Measurements from ENCODE around the gene EPHA3. TPM values are rescaled to one million over a fixed set of nuclear protein-coding genes. Genes with fewer than 3 reads are reported as not detected.

The EPHA3 gene
- total and polyA plus RNA-seq, 9 donors, result 1.0 to 6.9 (median 2.9) TPM

DNA sequence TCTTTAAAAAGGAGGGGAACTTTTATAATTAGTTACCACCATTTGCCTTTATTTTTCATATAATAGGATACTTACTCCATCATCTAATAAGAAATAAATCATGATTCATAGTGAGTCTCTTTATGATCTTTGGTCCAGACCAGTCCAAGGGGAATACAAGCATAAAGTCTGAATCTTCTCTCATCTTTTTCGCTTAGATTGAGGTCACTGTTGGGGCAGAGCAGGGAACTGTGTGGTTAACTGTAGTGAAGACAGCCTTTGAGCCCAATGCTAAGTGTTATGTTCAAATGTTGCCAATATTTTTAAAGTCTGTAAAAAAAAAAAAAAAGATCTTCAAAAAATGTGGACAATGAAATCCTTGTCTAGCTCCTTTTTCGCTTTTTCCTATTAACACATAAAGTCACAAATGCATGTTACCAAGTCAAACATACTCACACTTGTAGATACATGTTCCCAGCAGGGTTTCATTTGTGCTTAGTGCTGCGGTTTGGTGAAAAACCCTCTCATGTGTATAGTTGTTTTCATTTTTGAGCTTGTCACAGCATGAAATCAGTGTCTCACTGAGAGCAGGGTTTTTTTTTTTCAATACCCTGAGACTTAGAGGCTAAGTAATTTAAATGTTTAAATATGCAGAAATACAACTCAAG, 72.1 kb downstream of the EPHA3 start:
- TF ChIP-seq POLR2A (IDR thresholded peaks at IDR 0.05), result no peak
- TF ChIP-seq CTCF (IDR thresholded peaks at IDR 0.05), result no peak
- TF ChIP-seq EP300 (IDR thresholded peaks at IDR 0.05), result no peak
- H3K9me3 ChIP-seq, result no peaks in the 10 kb centered on the region
- no peak overlapping the region for H3K4me3 ChIP-seq
- no peak overlapping the region for H3K27ac ChIP-seq
- no peak for DNase-seq
- H3K27me3 ChIP-seq, result no peaks in the 10 kb centered on the region
- no peaks in the 10 kb centered on the region for H3K4me1 ChIP-seq (ENCODE audit: insufficient read depth)
- 73 to 78% (median 75%) methylated on average over 3 of the region's 3 CpGs for WGBS, 3 donors
- no peaks in the 10 kb centered on the region for H3K36me3 ChIP-seq
- intact Hi-C loops (cut with DNase I), result no loop called here

GRCh38 chr3:89180334-89180733, 72.9 kb downstream of the EPHA3 start:
- no peak overlapping the region for H3K27ac ChIP-seq
- no peaks in the 10 kb centered on the region for H3K36me3 ChIP-seq
- H3K4me1 ChIP-seq (ENCODE audit: insufficient read depth), result no peaks in the 10 kb centered on the region
- H3K4me3 ChIP-seq, result no peak overlapping the region
- H3K9me3 ChIP-seq, result no peaks in the 10 kb centered on the region
- no peaks in the 10 kb centered on the region for H3K27me3 ChIP-seq
- DNase-seq, result no peak
- intact Hi-C loops (cut with DNase I), result no loop called here
- no peak for TF ChIP-seq CTCF (IDR thresholded peaks at IDR 0.05)
- no peak for TF ChIP-seq POLR2A (IDR thresholded peaks at IDR 0.05)
- TF ChIP-seq EP300 (IDR thresholded peaks at IDR 0.05), result no peak
- 9 to 15% (median 14%) methylated on average over 2 of the region's 2 CpGs for WGBS, 3 donors

DNA sequence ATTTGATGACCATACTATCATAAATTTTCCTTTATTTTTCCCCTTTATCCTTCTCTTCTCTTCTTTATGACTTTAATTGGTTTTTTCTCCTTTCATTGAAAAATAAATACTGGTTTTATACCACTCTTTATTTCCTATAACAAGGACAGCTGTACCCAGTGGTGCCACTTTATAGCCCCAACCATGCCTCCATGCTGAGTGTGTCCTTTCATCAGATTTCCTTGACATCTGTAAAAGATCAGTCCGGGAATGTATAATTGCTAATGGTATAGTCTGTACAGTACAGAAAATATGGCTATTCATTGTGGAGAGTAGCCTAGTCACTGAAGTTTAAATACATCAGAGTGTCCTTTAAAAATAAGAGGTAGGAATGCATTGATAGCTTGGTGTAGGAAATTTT, 74.6 kb downstream of the EPHA3 start:
- DNase-seq, result no peak
- 93 to 97% (median 94%) methylated on average over 1 of the region's 1 CpG for WGBS, 3 donors
- Histone ChIP-seq H3K4me1 (ENCODE audit: insufficient read depth) (no peaks in the 10 kb centered on the region), H3K27me3 (no peaks in the 10 kb centered on the region), H3K9me3 (no peaks in the 10 kb centered on the region), H3K36me3 (no peaks in the 10 kb centered on the region), H3K27ac (no peak overlapping the region), H3K4me3 (no peak overlapping the region)
- TF ChIP-seq CTCF (IDR thresholded peaks at IDR 0.05) (no peak), POLR2A (IDR thresholded peaks at IDR 0.05) (no peak)
- intact Hi-C loops (cut with DNase I), result no loop called here

- Histone ChIP-seq H3K27ac (no peak overlapping the region), H3K36me3 (no peaks in the 10 kb centered on the region), H3K4me3 (no peak overlapping the region), H3K27me3 (no peaks in the 10 kb centered on the region), H3K4me1 (ENCODE audit: insufficient read depth) (no peaks in the 10 kb centered on the region), H3K9me3 (no peaks in the 10 kb centered on the region)
- no peak for DNase-seq
- intact Hi-C loops (cut with DNase I), result no loop called here
- no peak for TF ChIP-seq EP300 (IDR thresholded peaks at IDR 0.05)
- TF ChIP-seq POLR2A (IDR thresholded peaks at IDR 0.05), result no peak
- no peak for TF ChIP-seq CTCF (IDR thresholded peaks at IDR 0.05)
- 38 to 55% (median 43%) methylated on average over 4 of the region's 4 CpGs for WGBS, 3 donors
Observed at GRCh38 chr3:89184151-89184995, 77.0 kb downstream of the EPHA3 start.

All from ovary (tissue), 9 donors.